ENCODE results near the gene SS18.
"Not testable (repeated sequence)": the region's sequence is repeated elsewhere in the genome, so short reads cannot be mapped to it uniquely, and the experiment has no call there.

SS18 gene

GRCh38 chr18:26090130-26091046 lies at the start of gene SS18:
TSS of gene SS18 (minus strand) at chr18:26090613. CDS start at chr18:26090569, 44 bp downstream.
- POLR2A ChIA-PET, result interaction anchor here (1.1 kb wide), 1 partner anchor 12 kb away, joined by 3 read pairs; no protein-coding TSS in a partner anchor
- CTCF ChIA-PET, result no interaction called here

GRCh38 chr18:26135548-26135947 lies 45.1 kb upstream of the SS18 start:
- POLR2A ChIA-PET, result no interaction called here
- DNase-seq (ENCODE audit: extremely low spot score), result peak; percentile 20
- TF ChIP-seq PKNOX1 (IDR thresholded peaks at IDR 0.05) (peak; percentile 84), SP1 (IDR thresholded peaks at IDR 0.05) (no peak)
- CTCF ChIA-PET, result no interaction called here

More at GRCh38 chr18:26090130-26091046, at the start of gene SS18:
- TF ChIP-seq CTBP1 (IDR thresholded peaks at IDR 0.05; ENCODE audit: borderline replicate concordance) (peak; percentile 67; the same call in 1 of the 2 replicates), BHLHE40 (IDR thresholded peaks at IDR 0.05; ENCODE audit: borderline replicate concordance) (peak; percentile 95), LEF1 (IDR thresholded peaks at IDR 0.05; ENCODE audit: borderline replicate concordance) (no peak), SUZ12 (IDR thresholded peaks at IDR 0.05) (no peak), L3MBTL2 (conservative IDR thresholded peaks at IDR 0.05) (no peak), ELF4 (IDR thresholded peaks at IDR 0.05) (peak; percentile 44), TARDBP (IDR thresholded peaks at IDR 0.05) (no peak), ZNF384 (IDR thresholded peaks at IDR 0.05) (no peak), NFRKB (IDR thresholded peaks at IDR 0.05) (no peak), FOXA1 (IDR thresholded peaks at IDR 0.05) (no peak), PKNOX1 (IDR thresholded peaks at IDR 0.05) (peak; percentile 29; the same call in 1 of the 2 replicates), FOXK2 (IDR thresholded peaks at IDR 0.05) (no peak), SP1 (IDR thresholded peaks at IDR 0.05) (no peak), FOXM1 (IDR thresholded peaks at IDR 0.05; ENCODE audit: borderline replicate concordance) (peak; percentile 73), HDGF (IDR thresholded peaks at IDR 0.05; ENCODE audit: borderline replicate concordance) (no peak), ARNT (IDR thresholded peaks at IDR 0.05) (no peak)
- DNase-seq (ENCODE audit: extremely low spot score), result peak; percentile 92

- no peak for DNase-seq (ENCODE audit: extremely low spot score)
- ChIA-PET CTCF (no interaction called here), POLR2A (no interaction called here)
- TF ChIP-seq LEF1 (IDR thresholded peaks at IDR 0.05; ENCODE audit: borderline replicate concordance) (no peak), CTBP1 (IDR thresholded peaks at IDR 0.05; ENCODE audit: borderline replicate concordance) (no peak), SUZ12 (IDR thresholded peaks at IDR 0.05) (no peak), FOXK2 (IDR thresholded peaks at IDR 0.05) (no peak), BHLHE40 (IDR thresholded peaks at IDR 0.05; ENCODE audit: borderline replicate concordance) (no peak), HDGF (IDR thresholded peaks at IDR 0.05; ENCODE audit: borderline replicate concordance) (no peak), FOXA1 (IDR thresholded peaks at IDR 0.05) (no peak), SP1 (IDR thresholded peaks at IDR 0.05) (no peak), ARNT (IDR thresholded peaks at IDR 0.05) (no peak), L3MBTL2 (conservative IDR thresholded peaks at IDR 0.05) (no peak), TARDBP (IDR thresholded peaks at IDR 0.05) (no peak), ZNF384 (IDR thresholded peaks at IDR 0.05) (no peak), NFRKB (IDR thresholded peaks at IDR 0.05) (no peak), PKNOX1 (IDR thresholded peaks at IDR 0.05) (no peak)
Observed at GRCh38 chr18:26134107-26134506, 43.7 kb upstream of the SS18 start.

- DNase-seq (ENCODE audit: extremely low spot score), result no peak
- ChIA-PET CTCF (no interaction called here), POLR2A (no interaction called here)
- TF ChIP-seq BHLHE40 (IDR thresholded peaks at IDR 0.05; ENCODE audit: borderline replicate concordance), result no peak
- no peak for TF ChIP-seq NFRKB (IDR thresholded peaks at IDR 0.05)
- TF ChIP-seq ARNT (IDR thresholded peaks at IDR 0.05), result no peak
- no peak for TF ChIP-seq FOXM1 (IDR thresholded peaks at IDR 0.05; ENCODE audit: borderline replicate concordance)
- no peak for TF ChIP-seq PKNOX1 (IDR thresholded peaks at IDR 0.05)
- no peak for TF ChIP-seq ZNF384 (IDR thresholded peaks at IDR 0.05)
- TF ChIP-seq ELF4 (IDR thresholded peaks at IDR 0.05), result no peak
- no peak for TF ChIP-seq CTBP1 (IDR thresholded peaks at IDR 0.05; ENCODE audit: borderline replicate concordance)
- TF ChIP-seq LEF1 (IDR thresholded peaks at IDR 0.05; ENCODE audit: borderline replicate concordance), result no peak
- no peak for TF ChIP-seq SP1 (IDR thresholded peaks at IDR 0.05)
- TF ChIP-seq SUZ12 (IDR thresholded peaks at IDR 0.05), result no peak
- no peak for TF ChIP-seq FOXK2 (IDR thresholded peaks at IDR 0.05)
- TF ChIP-seq HDGF (IDR thresholded peaks at IDR 0.05; ENCODE audit: borderline replicate concordance), result no peak
- no peak for TF ChIP-seq L3MBTL2 (conservative IDR thresholded peaks at IDR 0.05)
- no peak for TF ChIP-seq TARDBP (IDR thresholded peaks at IDR 0.05)
- no peak for TF ChIP-seq FOXA1 (IDR thresholded peaks at IDR 0.05)
Observed at GRCh38 chr18:26133652-26134051, 43.2 kb upstream of the SS18 start, which contains the start of gene PSMA8. TSS of gene PSMA8 (plus strand) at chr18:26133869. CDS start at chr18:26133966, 97 bp downstream.

- POLR2A ChIA-PET; CTCF ChIA-PET; DNase-seq (ENCODE audit: extremely low spot score): not testable (repeated sequence)
Observed at GRCh38 chr18:26128192-26128591, 37.8 kb upstream of the SS18 start.
